ENCODE results near the gene GPC5.

GPC5 gene

GRCh38 chr13:92719868-92720267 lies 1321.4 kb downstream of the GPC5 start:
- no peak for FAIRE-seq
- no peak for DNase-seq (ENCODE audit: insufficient read length, low spot score)

DNA sequence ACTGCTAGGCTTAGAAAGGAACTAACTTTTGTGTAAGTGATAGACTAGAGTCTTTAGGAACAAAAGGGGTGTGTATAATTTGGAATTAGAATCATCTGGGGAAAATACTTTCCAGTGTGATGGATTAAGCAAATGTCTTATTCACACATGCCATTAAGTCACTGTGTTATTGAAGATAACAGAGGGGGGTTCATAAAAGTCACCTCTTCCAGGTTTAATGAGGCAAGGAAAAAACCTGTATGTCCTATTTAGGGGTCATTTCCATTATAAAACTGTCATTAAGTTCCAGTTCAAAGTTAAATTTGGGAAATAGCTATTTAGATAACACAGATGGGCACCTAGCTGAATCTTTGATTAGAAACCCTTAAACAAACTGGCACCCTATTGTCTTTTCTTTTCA lies 1323.2 kb downstream of the GPC5 start:
- FAIRE-seq: no peak
- DNase-seq (ENCODE audit: insufficient read length, low spot score): no peak
- TF ChIP-seq, protein P1, sequence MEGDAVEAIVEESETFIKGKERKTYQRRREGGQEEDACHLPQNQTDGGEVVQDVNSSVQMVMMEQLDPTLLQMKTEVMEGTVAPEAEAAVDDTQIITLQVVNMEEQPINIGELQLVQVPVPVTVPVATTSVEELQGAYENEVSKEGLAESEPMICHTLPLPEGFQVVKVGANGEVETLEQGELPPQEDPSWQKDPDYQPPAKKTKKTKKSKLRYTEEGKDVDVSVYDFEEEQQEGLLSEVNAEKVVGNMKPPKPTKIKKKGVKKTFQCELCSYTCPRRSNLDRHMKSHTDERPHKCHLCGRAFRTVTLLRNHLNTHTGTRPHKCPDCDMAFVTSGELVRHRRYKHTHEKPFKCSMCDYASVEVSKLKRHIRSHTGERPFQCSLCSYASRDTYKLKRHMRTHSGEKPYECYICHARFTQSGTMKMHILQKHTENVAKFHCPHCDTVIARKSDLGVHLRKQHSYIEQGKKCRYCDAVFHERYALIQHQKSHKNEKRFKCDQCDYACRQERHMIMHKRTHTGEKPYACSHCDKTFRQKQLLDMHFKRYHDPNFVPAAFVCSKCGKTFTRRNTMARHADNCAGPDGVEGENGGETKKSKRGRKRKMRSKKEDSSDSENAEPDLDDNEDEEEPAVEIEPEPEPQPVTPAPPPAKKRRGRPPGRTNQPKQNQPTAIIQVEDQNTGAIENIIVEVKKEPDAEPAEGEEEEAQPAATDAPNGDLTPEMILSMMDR (IDR thresholded peaks at IDR 0.05; ENCODE audit: insufficient read depth, missing control alignments): no peak

More at GRCh38 chr13:92719868-92720267, 1321.4 kb downstream of the GPC5 start:
- TF ChIP-seq, protein P1 (IDR thresholded peaks at IDR 0.05; ENCODE audit: insufficient read depth, missing control alignments): no peak

- TF ChIP-seq, protein P1 (IDR thresholded peaks at IDR 0.05; ENCODE audit: insufficient read depth, missing control alignments): no peak
- DNase-seq (ENCODE audit: insufficient read length, low spot score): no peak
- no peak for FAIRE-seq
Measured at GRCh38 chr13:92727118-92727517, 1328.7 kb downstream of the GPC5 start.

DNA sequence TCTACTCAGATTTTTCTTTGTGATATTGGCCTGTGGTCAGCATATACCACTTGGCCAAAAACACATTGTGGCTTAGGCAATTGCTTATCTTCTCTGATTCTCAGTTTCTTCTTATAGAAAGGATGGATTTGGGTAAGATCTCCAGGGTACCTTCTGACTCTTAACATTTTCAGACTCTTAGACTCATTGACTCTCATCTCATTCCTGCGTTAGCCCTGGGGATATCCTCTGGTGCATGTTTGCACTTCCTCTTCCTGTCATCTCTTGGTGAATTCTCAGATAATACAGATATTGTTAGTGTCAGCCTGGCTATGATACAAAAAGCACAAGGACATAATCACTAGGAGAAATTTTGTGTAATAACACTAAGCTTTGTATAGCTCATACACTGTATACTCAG lies 1335.6 kb downstream of the GPC5 start:
- no peak for DNase-seq (ENCODE audit: insufficient read length, low spot score)
- FAIRE-seq: no peak
- TF ChIP-seq, protein P1 (IDR thresholded peaks at IDR 0.05; ENCODE audit: insufficient read depth, missing control alignments): no peak

GRCh38 chr13:92734545-92734944 lies 1336.1 kb downstream of the GPC5 start:
- FAIRE-seq: peak; percentile 29
- TF ChIP-seq, protein P1 (IDR thresholded peaks at IDR 0.05; ENCODE audit: insufficient read depth, missing control alignments): no peak
- DNase-seq (ENCODE audit: insufficient read length, low spot score): no peak

DNA sequence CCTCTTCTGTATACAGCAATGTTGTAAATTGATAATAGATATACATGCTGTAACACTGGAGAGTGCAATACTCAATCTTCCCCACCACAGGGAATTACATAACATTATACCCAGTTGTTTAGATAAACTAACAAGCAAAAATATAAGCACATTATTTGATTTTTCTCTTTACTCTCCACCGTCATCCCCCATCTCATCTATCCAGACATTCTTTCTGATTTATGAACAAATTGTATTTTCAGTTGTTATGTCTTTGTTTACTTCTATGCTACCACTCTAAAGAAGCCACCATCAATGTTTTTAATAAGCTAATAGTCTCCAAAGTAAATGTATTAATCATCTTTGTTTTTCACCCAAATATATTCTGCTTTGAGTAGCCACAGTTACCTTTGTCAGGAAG lies 1337.5 kb downstream of the GPC5 start:
- FAIRE-seq (no peak), DNase-seq (ENCODE audit: insufficient read length, low spot score) (no peak)
- TF ChIP-seq, protein P1 (IDR thresholded peaks at IDR 0.05; ENCODE audit: insufficient read depth, missing control alignments): no peak

DNA sequence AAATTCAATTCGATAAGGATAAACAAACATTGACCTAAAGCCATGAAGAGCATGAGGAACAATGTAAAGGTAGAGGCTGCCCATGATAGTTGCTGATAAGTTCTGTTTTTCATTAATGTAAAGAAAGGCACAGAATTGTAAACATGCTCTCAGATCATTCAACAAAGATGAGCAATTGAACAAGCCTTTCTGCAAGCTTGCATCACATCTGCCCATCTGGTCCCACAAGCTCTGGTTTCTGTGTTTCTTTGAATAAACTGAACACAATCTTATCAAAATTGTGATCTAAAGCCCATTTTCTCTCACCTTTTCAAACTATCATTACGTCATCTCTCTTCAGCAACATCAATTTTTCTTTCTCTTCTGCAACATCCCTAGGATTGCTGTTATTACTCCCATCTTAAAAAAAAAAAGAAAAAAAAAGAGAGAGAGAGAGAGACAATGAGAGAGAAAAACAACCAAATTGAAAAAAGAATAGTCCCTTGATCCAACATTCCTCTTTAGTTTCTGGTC lies 1340.9 kb downstream of the GPC5 start:
- FAIRE-seq (no peak), DNase-seq (ENCODE audit: insufficient read length, low spot score) (no peak)
- TF ChIP-seq, protein P1 (IDR thresholded peaks at IDR 0.05; ENCODE audit: insufficient read depth, missing control alignments): no peak

Data from D721Med (cell line).